AG08395 (cell line): ENCODE measurements around the gene CFC1.
"Not testable (repeated sequence)": the region's sequence is repeated elsewhere in the genome, so short reads cannot be mapped to it uniquely, and the experiment has no call there.

Experiments used
- DNase-seq: peaks from one replicate; pipeline ENCODE4 v3.0.0; 2012; ENCODE audit warnings: mixed read lengths, low spot score

CFC1 gene

GRCh38 chr2:130583582-130583981, 15.8 kb downstream of the CFC1 start:
- DNase-seq: not testable (repeated sequence)

- not testable (repeated sequence) for DNase-seq
Measured at GRCh38 chr2:130582970-130583369, 16.4 kb downstream of the CFC1 start.

GRCh38 chr2:130581491-130581890, 17.9 kb downstream of the CFC1 start:
- DNase-seq: not testable (repeated sequence)

- not testable (repeated sequence) for DNase-seq
Measured at GRCh38 chr2:130579121-130579520, 20.3 kb downstream of the CFC1 start.

- DNase-seq: not testable (repeated sequence)
Measured at GRCh38 chr2:130577559-130577958, 21.8 kb downstream of the CFC1 start.

GRCh38 chr2:130576209-130576784, 23.1 kb downstream of the CFC1 start:
- DNase-seq: not testable (repeated sequence)

GRCh38 chr2:130574230-130574629, 25.1 kb downstream of the CFC1 start:
- DNase-seq: not testable (repeated sequence)

- not testable (repeated sequence) for DNase-seq
Measured at GRCh38 chr2:130571929-130572328, 27.4 kb downstream of the CFC1 start.

- not testable (repeated sequence) for DNase-seq
Measured at GRCh38 chr2:130566165-130566564, 33.2 kb downstream of the CFC1 start.

GRCh38 chr2:130556441-130556840, 42.9 kb downstream of the CFC1 start:
- DNase-seq: not testable (repeated sequence)

GRCh38 chr2:130554178-130554577, 45.2 kb downstream of the CFC1 start:
- DNase-seq: not testable (repeated sequence)

- DNase-seq: not testable (repeated sequence)
Measured at GRCh38 chr2:130549475-130549874, 49.9 kb downstream of the CFC1 start.

GRCh38 chr2:130548418-130548817, 51.0 kb downstream of the CFC1 start:
- not testable (repeated sequence) for DNase-seq

- DNase-seq: not testable (repeated sequence)
Measured at GRCh38 chr2:130544978-130545377, 54.4 kb downstream of the CFC1 start.

- not testable (repeated sequence) for DNase-seq
Measured at GRCh38 chr2:130543785-130544528, 55.4 kb downstream of the CFC1 start.

- not testable (repeated sequence) for DNase-seq
Measured at GRCh38 chr2:130542789-130543188, 56.6 kb downstream of the CFC1 start.
